Epidermal melanocyte (primary cell): ENCODE measurements around the gene CHMP1B.
"Not testable (repeated sequence)": the region's sequence is repeated elsewhere in the genome, so short reads cannot be mapped to it uniquely, and the experiment has no call there.

ENCODE experiments used
- DNase-seq: peaks from one replicate; pipeline ENCODE4 v3.0.0; 2011; ENCODE audit warnings: low spot score; ENCODE audit not compliant: insufficient read length

Gene CHMP1B

GRCh38 chr18:11839556-11839955 lies 11.7 kb upstream of the CHMP1B start:
- no peak for DNase-seq

GRCh38 chr18:11840493-11840892 lies 10.7 kb upstream of the CHMP1B start:
- DNase-seq, result no peak

DNA sequence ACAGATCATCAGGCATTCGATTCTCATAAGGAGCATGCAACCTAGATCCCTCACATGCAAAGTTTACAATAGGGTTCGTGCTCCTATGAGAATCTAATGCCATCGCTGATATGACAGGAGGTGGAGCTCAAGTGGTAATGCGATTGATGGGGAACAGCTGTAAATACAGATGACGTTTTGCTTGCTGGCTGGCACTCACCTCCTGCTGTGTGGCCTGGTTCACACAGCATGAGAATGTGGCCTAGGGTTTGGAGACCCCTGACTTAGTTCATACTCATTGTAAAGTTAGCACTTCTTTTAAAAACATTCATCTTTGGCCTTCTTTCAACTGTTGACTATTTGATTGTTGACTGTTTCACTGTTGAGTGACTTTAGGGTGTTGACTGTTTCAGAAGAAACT lies 8.7 kb upstream of the CHMP1B start:
- DNase-seq, result no peak

GRCh38 chr18:11844436-11844835 lies 6.8 kb upstream of the CHMP1B start:
- DNase-seq, result no peak

DNA sequence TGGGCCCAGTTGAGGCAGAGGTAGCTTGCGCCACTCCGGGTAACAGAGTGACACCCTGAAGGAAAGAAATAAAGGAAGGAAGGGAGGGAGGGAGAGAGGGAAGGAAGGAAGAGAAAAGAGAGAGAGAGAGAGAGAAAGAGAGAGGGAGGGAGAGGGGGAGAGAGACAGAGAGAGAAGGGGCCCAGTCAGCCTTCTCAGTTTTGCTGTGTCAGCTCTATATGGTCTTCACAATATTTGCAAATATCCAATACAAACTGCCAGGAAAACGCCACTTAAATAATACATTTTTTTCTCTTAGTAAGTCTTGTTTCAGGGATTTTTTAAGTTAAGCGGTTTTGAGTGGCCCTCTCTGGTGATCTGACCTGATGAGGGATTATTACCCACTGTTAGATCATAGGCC lies 5.6 kb upstream of the CHMP1B start:
- DNase-seq, result no peak

DNA sequence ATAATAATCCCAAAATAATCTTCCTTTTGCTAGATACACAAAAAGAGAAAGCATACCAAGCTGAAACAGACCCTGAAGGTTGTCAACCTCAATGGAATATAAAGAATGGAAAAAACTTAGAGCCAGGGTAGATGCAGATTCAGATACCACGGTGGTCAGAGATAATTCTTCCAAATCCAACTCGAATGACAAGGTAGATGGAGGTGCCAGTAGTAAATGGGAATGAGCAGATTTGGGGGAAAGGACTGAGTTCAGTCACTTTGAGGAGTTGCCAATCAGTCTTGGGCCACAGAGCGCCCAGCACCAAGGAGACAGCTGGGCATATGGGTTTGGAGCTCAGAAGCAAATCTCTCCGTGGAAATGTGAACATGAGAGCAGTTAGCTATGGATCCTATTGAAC lies 3.4 kb upstream of the CHMP1B start:
- DNase-seq, result no peak

- DNase-seq, result no peak
Observed at GRCh38 chr18:11849279-11849678, 1.9 kb upstream of the CHMP1B start.

DNA sequence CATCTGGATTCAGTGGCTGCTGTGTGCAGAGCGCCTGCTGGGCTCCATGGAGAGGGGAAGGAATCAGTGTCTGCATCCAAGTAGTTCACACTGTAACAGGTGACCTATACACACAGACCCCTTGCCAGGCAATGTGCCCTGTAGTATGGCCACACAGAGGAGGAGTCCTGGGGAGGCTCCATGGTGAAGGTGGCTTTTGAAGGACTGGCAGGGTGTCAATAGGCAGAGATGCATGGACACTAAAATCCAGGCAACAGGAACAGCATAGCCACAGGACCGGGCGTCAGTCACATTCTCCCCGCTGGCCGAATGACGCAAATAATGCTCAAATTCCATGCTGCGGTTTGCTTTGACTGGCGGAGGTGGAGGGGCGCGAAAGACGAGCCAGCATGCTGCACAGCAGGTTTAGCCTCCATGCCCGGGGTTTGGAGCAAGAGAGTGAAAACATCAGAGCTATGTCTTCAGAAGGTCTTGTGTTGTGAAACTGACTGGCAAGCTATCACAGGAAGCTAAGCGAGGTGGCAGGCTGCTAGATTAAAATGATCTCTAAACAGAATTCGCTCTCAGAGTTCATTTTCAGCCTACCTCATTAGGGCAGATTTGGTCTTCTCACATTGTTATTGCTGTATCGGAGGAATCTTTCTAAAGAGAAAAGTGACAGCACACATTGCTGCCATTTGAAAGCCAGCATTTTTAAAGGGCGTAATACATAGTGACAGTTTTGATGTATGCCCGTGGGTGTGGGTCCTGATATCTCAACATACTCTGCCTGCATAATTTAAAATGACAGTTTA lies 1.2 kb upstream of the CHMP1B start:
- no peak for DNase-seq

GRCh38 chr18:11850821-11851145 lies 430 bp upstream of the CHMP1B start:
- no peak for DNase-seq

GRCh38 chr18:11851806-11852337 lies 659 bp downstream of the CHMP1B start:
- DNase-seq, result no peak

GRCh38 chr18:11854554-11854953 lies 3.3 kb downstream of the CHMP1B start:
- DNase-seq, result not testable (repeated sequence)

- DNase-seq, result no peak
Observed at GRCh38 chr18:11857177-11857887, 6.1 kb downstream of the CHMP1B start.

DNA sequence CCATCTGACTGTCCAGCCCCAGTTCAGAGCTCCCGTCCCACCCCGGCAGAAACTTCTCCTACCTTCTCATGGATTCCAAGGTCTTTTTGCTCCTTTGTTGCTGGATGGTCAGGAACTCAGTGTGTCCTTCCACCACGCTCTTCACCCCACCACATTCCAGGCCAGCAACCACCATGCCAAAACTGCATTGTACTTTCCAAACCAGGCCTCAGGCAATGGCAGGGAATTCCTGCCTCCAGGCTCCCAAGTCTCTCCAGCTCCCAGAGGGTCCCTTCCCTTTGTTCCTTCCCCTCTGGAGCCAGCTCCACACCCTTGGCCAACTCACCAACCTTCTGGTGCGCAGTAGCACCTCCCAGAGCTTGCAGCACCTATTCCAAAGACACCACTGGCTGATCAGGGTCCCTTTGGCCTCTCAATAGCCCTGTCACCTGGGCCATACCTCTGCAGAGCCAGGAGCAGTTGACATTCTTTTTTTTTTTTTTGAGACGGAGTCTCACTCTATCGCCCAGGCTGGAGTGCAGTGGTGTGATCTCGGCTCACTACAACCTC lies 8.1 kb downstream of the CHMP1B start:
- no peak for DNase-seq

DNA sequence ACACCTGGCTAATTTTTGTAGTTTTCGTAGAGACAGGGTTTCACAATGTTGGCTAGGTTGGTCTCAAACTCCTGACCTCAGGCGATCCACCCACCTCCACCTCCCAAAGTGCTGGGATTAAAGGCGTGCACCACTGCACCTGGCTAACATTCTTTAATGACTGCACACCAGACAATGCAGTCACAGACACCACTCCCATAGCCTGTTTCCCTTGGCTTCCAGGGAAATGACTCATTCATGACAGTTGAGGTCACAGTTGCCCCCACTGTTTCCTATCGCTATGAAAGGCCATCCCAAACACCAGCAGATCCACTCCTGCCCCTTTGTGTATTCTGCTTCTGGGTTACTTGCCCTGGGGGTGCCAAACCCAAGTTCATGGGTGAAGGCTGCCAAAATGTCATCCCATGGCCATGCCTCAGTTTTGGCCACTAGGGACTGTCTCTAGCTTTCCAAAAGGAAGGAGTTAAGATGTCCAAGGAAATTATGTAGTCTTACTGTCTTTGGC lies 8.7 kb downstream of the CHMP1B start:
- no peak for DNase-seq

- DNase-seq, result no peak
Observed at GRCh38 chr18:11860594-11861450, 9.6 kb downstream of the CHMP1B start.

- DNase-seq, result no peak
Observed at GRCh38 chr18:11861583-11862288, 10.5 kb downstream of the CHMP1B start.

DNA sequence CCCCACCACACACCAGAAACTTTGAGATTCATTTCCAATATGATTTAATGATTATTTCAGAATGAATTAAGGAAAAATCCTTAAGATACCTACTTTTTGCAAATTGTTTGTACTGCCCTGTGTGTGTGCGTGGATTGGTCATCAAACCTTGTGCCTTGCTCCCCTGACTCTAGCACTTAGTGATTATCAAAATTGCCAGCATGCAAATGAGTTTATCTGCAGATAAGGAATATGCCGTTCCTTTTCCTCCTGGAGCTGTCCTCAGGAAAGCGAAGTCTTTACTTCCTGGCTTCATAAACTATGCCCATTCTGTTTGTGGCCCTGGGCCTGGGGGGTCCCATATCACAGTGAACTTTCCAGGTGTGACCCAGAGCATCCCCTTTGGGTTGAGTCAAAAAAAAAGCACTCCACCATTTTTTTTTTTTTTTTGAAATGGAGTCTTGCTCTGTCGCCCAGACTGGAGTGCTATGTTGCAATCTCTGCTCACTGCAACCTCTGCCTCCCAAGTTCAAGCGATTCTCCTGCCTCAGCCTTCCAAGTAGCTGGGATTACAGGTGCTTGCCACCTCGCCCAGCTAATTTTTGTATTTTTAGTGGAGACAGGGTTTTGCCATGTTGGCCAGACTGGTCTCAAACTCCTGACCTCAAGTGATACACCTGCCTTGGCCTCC lies 11.4 kb downstream of the CHMP1B start:
- no peak for DNase-seq

GRCh38 chr18:11864471-11864870 lies 13.3 kb downstream of the CHMP1B start:
- DNase-seq, result no peak

DNA sequence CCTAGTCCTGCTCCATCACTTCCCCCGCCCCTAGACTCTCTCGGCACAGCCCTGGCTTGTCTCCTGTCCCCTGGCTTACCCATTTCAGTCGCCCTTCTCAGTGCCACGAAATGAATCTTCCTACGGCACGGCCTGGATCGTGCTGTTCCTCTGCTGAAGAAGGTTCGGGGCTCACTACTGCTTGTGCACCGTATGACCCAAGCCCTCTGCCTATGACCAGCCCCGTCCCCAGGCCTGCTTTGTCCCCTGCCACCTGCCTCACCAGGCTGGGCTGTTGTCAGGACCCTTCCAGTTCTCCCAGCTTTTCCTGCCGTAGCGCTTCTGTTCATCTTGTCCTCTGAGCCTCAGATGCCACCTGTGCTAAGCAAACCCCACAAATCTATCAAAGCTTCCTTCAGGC lies 13.9 kb downstream of the CHMP1B start:
- no peak for DNase-seq

DNA sequence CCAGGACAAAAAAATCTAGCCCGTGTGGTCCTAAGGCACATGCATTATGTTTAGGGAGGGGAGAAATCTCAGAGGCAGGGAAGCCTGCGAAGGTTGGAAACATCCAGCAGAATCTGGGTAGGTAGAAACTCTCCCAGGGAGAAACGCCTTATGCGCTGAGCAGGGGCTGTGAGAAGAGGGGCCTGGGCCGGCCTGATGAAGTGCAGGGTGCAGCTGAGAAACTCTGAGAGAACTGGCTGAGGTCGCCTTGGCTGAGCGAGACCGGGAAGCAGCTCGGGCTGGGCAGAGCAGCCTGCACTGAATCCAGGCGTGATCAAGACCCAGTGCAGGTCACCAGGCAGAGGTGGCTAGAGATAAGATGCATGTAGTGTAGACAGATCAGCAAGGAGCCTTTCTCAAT lies 15.1 kb downstream of the CHMP1B start:
- DNase-seq, result no peak
